HG03342 (cell line): Measurements from ENCODE around the gene GAREM2.
"Not testable (repeated sequence)": the region's sequence is repeated elsewhere in the genome, so short reads cannot be mapped to it uniquely, and the experiment has no call there.

Experiments
- ATAC-seq: cut with Tn5 transposase; IDR thresholded peaks from one replicate; pipeline ENCODE4 v1.9.1; 2021; ENCODE audit warnings: mild to moderate bottlenecking, moderate library complexity; ENCODE audit not compliant: unreplicated experiment

GAREM2 gene

DNA sequence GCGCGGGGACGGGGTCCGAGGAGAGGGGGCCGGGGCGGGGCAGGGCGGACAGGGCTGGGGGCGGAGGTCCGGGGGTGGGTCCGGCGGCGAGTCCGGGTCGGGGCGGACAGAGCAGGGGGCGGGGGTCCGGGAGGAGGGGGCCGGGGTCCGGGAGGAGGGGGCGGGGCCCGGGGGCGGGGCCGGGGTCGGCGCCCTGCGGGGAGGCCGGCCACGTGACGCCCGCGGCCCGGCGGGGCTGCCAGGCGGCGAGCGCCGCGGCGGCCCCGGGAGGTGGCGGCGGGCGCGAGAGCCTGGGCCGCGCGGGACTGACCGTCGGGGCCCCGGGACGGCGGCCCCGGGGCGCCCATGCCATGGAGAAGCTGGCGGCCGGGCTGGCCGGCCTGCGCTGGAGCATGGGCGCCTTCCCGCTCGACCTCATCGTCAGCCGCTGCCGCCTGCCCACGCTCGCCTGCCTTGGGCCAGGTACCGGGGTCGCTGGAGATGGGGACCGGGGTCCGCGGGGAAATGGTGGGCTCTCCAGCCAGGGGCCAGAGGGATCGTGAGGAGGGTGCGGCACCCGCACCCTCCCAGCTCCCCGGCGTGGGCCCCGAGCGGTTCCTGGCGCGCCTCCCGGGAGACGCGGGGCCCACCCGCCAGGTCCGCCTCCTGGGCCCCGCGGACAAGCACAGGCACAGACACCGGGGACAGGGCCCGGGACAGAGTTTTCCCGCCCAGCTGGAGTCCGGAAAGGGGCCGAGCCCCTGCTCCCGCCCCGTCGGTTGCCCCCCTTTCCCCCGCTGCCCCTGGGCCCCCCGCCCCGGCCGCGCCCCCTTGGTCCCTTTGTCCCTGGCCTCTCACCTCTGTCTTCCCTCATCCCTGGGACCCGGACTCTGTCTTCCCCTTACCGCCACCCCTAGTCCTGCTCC lies at the start of gene GAREM2:
Gene GAREM2, plus strand, starts transcription at position 218 of the 905 bp plus-strand sequence. Its CDS starts 133 bp downstream, at position 351.
- no peak for ATAC-seq

DNA sequence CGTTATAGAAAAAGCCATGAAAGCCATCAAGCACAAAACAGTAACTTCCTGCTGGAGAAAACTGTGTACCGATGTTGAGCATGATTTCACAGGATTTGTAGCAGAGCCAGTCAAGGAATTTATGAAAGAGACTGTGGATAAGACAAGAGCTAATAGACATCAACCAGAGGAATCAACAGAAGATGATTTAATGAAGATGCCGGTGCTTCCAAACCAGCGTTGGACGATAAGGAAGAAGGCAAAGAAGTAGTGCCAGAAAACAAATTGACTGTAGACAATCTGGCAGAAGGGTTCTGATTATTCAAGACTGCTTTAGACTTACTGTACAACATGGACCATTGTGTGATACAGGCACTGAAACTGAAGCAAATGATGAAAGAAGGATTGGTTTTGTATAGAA lies 49.5 kb upstream of the GAREM2 start:
- no peak for ATAC-seq

- no peak for ATAC-seq
Observed at GRCh38 chr2:26126074-26126473, 46.8 kb upstream of the GAREM2 start.

- ATAC-seq = no peak
Observed at GRCh38 chr2:26128176-26128575, 44.7 kb upstream of the GAREM2 start.

DNA sequence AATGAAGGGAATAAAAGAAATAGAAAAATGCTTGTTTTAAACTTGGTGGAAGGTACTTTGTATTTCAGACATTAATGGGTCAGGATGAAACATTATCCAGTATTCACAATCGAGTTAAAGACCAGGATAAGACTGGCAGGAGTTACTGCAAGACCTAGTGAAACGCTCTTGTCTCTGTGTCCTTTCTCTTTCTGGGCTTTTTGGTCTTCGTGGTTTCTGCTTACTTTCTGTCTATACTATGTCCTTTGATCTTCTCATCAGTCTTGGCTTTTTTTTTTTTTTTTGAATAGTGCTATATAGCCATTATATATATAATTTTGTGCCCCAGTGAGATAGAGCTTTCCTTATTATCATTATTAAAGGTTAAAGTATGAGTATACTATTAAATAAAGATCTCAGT lies 42.1 kb upstream of the GAREM2 start:
- ATAC-seq = no peak

DNA sequence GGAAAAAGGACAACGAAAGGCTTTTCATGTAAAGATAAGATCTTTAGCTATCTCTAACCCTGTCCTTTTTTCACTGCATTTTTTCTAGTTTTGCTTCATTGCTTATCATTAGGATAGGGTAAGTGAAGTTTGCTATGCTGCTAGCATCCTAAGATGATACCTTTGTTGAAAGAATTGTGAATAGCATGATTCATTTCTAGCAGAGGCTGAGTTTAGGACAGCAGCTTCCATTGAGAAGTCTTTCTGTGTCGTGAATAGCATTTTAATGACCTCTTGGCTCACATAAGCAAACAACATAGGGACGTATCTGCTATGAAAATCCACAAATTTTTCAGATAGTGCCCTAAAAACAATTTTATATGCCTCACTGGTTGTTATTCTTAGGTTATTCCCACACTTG lies 36.4 kb upstream of the GAREM2 start:
- ATAC-seq = no peak

DNA sequence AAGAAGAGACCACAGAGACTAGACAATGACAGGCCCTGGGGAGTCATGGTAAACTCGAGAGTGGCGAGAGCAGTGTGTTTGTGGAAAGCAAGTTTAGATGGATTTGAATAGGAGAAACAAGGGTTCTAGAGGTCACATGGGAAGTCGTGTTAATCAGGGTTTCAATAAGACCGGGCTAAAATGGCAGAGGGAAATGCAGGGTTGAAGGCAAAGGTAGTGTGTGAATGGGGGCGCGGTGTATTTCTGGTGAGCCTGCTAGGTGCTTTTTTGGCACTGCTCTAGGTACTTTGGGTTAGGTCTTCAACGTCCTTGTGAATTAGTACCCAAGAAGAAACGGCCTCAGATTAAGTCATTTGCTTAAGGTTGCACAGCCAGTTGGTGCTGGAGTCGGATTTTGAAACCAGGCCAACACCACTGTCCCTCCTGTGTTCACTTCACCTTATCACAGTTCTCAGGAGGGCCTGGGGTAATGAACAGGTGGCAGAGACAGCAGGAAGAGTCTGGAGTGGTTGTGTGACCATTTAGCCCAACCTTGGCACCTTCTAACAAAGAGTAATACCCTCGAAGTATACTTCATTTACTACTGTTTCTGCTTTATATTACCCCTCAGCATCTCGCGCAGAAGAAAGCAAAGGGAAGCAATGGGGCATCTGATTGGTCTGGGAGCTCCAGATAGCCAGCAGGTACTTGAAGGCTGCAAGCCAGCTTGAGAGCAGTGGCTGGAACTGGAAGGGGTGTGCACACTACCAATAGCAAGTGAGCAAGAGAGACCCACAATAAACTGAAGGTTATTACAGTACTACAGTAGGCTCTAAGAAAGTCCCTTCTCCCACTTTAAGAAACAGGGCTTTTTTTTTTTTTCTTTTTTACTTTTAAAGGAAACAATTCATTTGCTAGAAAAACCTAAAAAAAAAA lies 33.4 kb upstream of the GAREM2 start:
- ATAC-seq = no peak

- no peak for ATAC-seq
Observed at GRCh38 chr2:26141145-26141769, 31.6 kb upstream of the GAREM2 start.

GRCh38 chr2:26144031-26144430 lies 28.9 kb upstream of the GAREM2 start:
- no peak for ATAC-seq

DNA sequence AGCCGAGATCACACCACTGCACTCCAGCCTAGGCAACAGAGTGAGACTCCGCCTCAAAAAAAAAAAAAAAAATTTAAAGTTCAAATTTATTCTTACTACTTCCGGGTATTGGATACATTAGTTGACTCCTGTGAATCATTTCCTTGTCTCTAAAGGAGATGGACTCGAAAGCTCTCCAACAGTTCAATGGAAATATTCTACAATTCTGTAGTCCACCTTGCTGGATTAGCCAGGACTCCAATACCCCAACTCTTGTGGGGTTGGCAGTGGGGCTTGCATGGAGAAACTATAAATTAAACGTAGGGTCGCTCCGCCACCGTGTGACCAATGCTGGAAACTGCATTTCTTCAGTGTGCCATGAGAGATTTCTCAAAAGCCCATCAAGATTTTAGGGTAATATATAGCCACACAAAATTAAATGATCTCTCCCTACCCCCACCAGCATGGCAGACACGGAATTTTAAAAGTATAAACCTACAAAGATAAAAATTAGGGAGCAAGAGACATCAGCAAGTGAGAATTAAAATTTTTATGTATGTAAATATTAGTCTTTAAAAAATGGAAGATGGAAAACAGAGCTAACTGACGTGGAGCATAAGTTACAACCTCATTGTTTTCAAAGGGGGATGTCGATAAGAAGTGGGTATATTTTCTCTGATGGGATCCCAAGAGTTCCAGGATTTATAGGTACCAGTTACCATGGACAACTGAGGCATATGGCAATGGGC lies 27.8 kb upstream of the GAREM2 start:
- no peak for ATAC-seq

- no peak for ATAC-seq
Observed at GRCh38 chr2:26148501-26148900, 24.4 kb upstream of the GAREM2 start.

DNA sequence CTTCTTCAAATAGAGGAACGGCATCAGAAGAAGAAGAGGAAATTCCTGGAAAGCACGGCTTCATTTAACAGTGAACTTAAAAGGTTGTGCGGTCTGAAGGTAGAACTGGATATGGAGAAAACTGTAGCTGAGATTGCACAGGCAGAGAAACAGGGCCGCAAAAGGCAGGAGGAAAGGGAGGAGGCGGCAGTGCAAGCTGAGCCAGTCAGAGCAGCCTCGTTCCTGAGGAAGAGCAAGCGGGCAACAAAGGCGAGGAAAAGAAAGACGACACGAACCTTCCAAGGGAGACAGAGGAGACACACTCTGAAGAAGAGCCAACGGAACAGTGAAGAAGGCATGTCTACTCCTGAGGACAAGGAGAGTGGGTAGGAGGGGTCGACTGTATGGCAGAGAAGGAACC lies 22.6 kb upstream of the GAREM2 start:
- ATAC-seq = no peak

GRCh38 chr2:26157580-26157979 lies 15.3 kb upstream of the GAREM2 start:
- ATAC-seq = no peak

GRCh38 chr2:26161926-26162325 lies 11.0 kb upstream of the GAREM2 start:
- ATAC-seq = no peak

- ATAC-seq = no peak
Observed at GRCh38 chr2:26162963-26163362, 9.9 kb upstream of the GAREM2 start.

DNA sequence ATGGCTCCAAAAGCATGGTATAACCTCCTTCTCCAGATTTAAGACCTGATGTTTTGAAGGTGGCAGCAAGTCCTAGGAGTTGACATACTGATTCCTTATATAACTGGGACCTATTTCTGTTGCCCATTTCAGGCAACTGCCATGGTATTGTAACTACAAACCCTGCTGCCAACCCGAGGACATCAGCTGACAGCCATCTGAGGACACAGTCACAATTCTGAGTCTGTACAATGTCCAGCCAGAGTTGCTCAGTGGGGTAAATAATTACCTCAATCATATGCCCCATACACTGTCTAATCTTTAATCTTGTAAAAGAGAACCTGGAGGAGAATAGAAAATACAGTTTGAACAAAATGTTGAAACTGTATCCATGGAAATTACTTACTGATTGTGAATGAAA lies 8.7 kb upstream of the GAREM2 start:
- no peak for ATAC-seq

DNA sequence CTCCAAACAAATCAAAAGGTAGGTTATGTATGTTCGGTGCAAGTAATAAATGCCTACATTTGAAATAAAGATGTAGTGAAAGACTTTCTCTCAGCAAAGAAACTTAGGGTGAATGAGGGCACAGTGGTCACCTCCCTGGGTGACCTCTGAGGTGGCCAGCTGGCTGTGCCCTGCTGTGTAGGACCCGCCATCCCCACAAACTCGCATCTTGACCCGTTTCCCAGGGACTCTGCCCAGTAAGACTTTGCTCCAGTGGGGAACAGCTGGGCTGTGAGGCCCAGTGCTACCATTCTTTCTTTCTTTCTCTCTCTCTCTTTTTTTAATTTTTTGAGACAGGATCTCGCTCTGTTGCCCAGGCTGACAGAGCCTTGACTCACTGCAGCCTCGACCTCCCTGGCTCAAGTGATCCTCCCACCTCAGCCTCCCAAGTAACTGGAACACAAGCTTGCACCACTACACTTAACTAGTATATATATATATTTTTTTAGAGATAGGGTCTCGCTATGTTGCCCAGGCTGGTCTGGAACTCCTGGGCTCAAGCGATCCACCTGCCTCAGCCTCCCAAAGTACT lies 8.2 kb upstream of the GAREM2 start:
- ATAC-seq = no peak

DNA sequence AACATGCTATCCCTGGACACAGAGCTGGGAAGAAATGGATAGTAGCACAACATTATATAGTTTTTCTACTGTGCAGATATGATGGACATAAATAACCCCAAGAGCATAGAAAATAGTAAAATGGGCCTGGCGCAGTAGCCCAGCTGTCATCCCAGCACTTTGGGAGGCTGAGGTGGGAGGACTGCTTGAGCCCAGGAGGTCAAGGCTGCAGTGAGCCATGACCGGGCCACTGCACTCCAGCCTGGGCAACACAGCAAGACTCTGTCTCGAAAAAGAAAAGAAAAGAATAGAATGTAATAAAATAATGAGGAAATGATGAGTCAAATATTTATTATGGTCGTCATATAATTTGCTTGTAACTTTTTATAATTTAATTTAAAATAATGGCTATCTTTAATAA lies 7.5 kb upstream of the GAREM2 start:
- ATAC-seq = no peak

GRCh38 chr2:26166541-26166940 lies 6.3 kb upstream of the GAREM2 start:
- ATAC-seq = not testable (repeated sequence)

DNA sequence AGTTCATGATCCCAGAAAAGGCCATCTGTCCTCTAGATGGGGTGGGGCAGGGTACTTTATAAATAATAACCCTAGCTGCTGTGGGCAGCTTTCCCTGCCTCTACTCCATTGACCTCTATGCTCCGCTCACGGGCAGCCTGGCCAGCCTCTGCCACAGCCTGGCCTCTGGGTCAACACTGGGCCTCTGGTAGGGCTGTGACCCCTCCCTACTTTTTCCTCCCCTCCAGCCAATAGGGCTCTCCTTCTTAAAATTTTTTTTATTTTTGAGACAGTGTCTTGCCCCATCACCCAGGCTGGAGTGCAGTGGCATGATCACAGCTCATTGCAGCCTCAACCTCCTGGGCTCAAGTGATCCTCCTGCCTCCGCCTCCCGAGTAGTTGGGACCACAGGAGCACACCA lies 4.1 kb upstream of the GAREM2 start:
- ATAC-seq = no peak
